ENCODE results near the gene SPC24.
"Not testable (repeated sequence)": the region's sequence is repeated elsewhere in the genome, so short reads cannot be mapped to it uniquely, and the experiment has no call there.

DNA sequence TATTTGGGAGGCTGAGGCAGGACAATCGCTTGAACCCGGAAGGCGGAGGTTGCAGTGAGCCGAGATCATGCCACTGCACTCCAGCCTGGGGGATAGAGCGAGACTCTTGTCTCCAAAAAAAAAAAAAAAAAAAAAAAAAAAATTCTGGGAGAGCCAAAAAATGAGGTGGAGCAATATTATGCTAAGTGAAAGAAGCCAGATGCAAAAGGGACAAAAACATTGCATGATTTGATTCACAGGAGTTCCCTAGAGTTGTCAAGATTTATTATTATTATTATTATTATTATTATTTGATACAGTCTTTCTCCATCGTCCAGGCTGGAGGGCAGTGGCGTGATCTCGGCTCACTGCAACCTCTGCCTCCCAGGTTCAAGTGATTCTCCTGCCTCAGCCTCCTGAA is 25.4 kb upstream of the SPC24 start:
- not testable (repeated sequence) for TF ChIP-seq TOX (CRISPR knock-in tag; IDR thresholded peaks at IDR 0.05; ENCODE audit: borderline replicate concordance); ZC3H10 (CRISPR knock-in tag; IDR thresholded peaks at IDR 0.05); ZNF70 (CRISPR knock-in tag; IDR thresholded peaks at IDR 0.05); SNAI2 (CRISPR knock-in tag; IDR thresholded peaks at IDR 0.05); BACH2 (CRISPR knock-in tag; IDR thresholded peaks at IDR 0.05; ENCODE audit: borderline replicate concordance); ZNF8 (CRISPR knock-in tag; IDR thresholded peaks at IDR 0.05); TCF4 (CRISPR knock-in tag; IDR thresholded peaks at IDR 0.05; ENCODE audit: borderline replicate concordance); ESRRG (CRISPR knock-in tag; IDR thresholded peaks at IDR 0.05); ZNF565 (CRISPR knock-in tag; conservative IDR thresholded peaks at IDR 0.05; ENCODE audit: low read depth)
- TF ChIP-seq, protein P1, sequence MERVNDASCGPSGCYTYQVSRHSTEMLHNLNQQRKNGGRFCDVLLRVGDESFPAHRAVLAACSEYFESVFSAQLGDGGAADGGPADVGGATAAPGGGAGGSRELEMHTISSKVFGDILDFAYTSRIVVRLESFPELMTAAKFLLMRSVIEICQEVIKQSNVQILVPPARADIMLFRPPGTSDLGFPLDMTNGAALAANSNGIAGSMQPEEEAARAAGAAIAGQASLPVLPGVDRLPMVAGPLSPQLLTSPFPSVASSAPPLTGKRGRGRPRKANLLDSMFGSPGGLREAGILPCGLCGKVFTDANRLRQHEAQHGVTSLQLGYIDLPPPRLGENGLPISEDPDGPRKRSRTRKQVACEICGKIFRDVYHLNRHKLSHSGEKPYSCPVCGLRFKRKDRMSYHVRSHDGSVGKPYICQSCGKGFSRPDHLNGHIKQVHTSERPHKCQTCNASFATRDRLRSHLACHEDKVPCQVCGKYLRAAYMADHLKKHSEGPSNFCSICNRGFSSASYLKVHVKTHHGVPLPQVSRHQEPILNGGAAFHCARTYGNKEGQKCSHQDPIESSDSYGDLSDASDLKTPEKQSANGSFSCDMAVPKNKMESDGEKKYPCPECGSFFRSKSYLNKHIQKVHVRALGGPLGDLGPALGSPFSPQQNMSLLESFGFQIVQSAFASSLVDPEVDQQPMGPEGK (CRISPR knock-in tag; IDR thresholded peaks at IDR 0.05; ENCODE audit: borderline replicate concordance), result not testable (repeated sequence)
- TF ChIP-seq, protein P2, sequence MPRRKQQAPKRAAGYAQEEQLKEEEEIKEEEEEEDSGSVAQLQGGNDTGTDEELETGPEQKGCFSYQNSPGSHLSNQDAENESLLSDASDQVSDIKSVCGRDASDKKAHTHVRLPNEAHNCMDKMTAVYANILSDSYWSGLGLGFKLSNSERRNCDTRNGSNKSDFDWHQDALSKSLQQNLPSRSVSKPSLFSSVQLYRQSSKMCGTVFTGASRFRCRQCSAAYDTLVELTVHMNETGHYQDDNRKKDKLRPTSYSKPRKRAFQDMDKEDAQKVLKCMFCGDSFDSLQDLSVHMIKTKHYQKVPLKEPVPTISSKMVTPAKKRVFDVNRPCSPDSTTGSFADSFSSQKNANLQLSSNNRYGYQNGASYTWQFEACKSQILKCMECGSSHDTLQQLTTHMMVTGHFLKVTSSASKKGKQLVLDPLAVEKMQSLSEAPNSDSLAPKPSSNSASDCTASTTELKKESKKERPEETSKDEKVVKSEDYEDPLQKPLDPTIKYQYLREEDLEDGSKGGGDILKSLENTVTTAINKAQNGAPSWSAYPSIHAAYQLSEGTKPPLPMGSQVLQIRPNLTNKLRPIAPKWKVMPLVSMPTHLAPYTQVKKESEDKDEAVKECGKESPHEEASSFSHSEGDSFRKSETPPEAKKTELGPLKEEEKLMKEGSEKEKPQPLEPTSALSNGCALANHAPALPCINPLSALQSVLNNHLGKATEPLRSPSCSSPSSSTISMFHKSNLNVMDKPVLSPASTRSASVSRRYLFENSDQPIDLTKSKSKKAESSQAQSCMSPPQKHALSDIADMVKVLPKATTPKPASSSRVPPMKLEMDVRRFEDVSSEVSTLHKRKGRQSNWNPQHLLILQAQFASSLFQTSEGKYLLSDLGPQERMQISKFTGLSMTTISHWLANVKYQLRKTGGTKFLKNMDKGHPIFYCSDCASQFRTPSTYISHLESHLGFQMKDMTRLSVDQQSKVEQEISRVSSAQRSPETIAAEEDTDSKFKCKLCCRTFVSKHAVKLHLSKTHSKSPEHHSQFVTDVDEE (CRISPR knock-in tag; IDR thresholded peaks at IDR 0.05), result not testable (repeated sequence)

All from SK-N-SH treated with all-trans-retinoic acid at 6 μM for 48 hours (cell line).